SJSA1 (cell line): ENCODE data around the gene SEC23A. TPM values are rescaled to one million over a fixed set of nuclear protein-coding genes. Genes with fewer than 3 reads are reported as not detected.
A peak's percentile ranks its signal among the peaks of the same experiment; 100 is the strongest.
"Not testable (repeated sequence)": the region's sequence is repeated elsewhere in the genome, so short reads cannot be mapped to it uniquely, and the experiment has no call there.

Experiments used
- DNase-seq, 2 experiments: peaks; one replicate each; pipeline ENCODE4 v3.0.0-alpha.2; 2015 to 2020; ENCODE audit warnings: low spot score in 2 of 2, low read depth in 1 of 2
- H3K27ac ChIP-seq: fragments of 250-450 bp; sonication (Bioruptor Pico); 2 replicates; pipeline ENCODE4 v1.5.1; 2020; ENCODE audit warnings: mild to moderate bottlenecking, moderate library complexity
- H3K27me3 ChIP-seq: fragments of 250-450 bp; sonication (Bioruptor Pico); replicated peaks from 2 replicates; pipeline ENCODE4 v1.5.1; 2020; ENCODE audit warnings: mild to moderate bottlenecking, moderate library complexity
- H3K36me3 ChIP-seq: fragments of 250-450 bp; sonication (Bioruptor Pico); 2 replicates; pipeline ENCODE4 v1.5.1; 2020; ENCODE audit warnings: mild to moderate bottlenecking
- H3K4me1 ChIP-seq: fragments of 250-450 bp; sonication (Bioruptor Pico); replicated peaks from 2 replicates; pipeline ENCODE4 v1.6.1; 2021; ENCODE audit warnings: mild to moderate bottlenecking
- H3K4me3 ChIP-seq: fragments of 250-450 bp; sonication (Bioruptor Pico); 2 replicates; pipeline ENCODE4 v1.5.1; 2020; ENCODE audit warnings: mild to moderate bottlenecking
- H3K9me3 ChIP-seq: fragments of 250-450 bp; sonication (Bioruptor Pico); replicated peaks from 2 replicates; pipeline ENCODE4 v1.5.1; 2020; ENCODE audit warnings: mild to moderate bottlenecking
- total RNA-seq: library from RNA; depleted of rRNA; stranded (reverse); fragments of >200 nt; shearing (Covaris generic); gene quantifications from 2 replicates; pipeline ENCODE4 v1.2.3, GENCODE V29; 2014

Gene SEC23A
- total RNA-seq, 1 experiment from 2014 or later, result 149 TPM

DNA sequence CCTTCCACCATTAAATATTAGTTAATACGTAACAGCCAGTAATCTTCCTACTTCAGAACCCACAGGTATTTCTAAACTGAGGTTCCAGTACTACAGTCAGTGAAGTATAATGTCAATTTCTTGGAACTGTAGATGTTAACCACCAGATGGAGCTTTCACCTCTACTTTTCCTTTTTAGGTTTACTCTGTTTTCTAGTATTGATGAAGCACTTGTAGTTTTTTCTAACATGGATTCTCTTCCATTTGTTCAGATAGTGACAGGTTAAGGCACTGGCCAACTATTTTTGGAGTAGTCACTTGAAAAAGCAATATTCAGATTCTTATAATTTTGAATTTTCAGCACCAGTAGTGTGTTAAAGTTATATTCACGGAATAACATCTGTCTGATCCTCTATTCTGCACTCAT is 4.6 kb upstream of the SEC23A start:
- Histone ChIP-seq H3K27me3 (no peaks in the 10 kb centered on the region), H3K4me1 (peaks cover 5% of the 10 kb centered on the region), H3K9me3 (no peaks in the 10 kb centered on the region), H3K27ac (no peak overlapping the region), H3K4me3 (no peak overlapping the region), H3K36me3 (0 out of 2 replicates have a peak, but pooled peaks cover 3% of the 10 kb centered on the region)
- peak in 1 of 2 experiments; percentile 14 for DNase-seq

DNA sequence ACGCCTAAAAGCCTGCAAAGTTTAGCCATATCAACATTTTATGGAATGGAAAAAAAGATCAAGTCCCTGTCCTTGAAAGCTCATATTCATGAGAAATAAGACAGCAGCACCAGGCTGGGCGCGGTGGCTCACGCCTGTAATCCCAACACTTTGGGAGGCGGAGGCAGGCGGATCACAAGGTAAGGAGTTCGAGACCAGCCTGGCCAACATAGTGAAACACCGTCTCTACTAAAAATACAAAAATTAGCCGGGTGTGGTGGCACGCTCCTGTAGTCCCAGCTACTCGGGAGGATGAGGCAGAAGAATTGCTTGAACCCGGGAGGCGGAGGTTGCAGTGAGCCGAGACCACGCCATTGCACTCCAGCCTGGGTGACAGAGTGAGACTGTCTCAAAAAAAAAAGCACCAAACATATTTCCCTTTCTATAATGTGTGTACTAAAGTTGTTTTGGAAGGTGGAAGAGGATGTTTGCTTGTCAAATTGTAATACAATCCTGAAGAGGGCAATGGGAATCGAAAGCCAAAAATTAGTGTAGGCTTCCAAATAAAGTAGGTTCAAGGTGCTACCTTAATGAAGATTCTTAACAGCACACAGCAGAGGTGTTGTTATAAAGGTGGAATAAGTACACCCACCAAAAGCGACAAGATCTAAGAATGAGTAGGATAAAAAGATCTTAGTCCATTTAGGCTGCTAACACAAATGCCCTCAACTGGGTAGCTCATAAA is 1.2 kb upstream of the SEC23A start:
- not testable (repeated sequence) for H3K27ac ChIP-seq, DNase-seq, H3K4me1 ChIP-seq, H3K27me3 ChIP-seq, H3K36me3 ChIP-seq, H3K9me3 ChIP-seq
- H3K4me3 ChIP-seq, result peak overlapping the region; percentile 59

DNA sequence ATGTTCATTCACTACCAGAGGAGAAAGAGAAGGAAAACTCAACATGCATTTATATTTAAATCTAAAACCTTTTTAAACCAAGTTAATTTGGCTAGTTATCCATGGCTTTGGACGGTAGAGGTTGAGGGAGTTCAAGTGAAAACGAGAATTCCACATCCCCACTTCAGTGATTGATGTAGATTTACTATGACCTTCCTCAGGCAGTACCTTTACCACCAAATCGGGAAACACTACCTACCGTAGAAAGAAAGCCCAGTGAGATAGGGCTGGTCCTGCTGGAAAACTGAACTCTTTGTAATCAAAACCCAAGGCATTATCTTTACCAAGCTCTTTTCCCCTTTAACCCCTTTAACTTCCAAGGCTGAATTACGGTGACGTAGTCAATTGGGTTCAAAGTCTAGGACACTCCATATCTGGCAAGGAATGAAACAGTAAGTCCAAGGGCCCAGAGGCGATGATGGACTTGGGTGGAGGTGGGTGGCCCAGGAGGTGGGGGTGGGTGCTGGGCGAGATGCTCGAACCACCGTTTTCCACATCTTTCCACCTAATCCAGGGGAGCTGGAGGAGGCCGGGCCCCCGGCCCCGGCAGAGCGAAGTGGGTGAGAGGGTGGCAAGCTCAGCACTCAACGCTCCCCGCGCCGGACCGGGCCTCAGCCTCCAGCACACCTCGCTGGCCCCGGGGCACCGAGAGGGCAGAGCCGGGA is 618 bp downstream of the SEC23A start:
- Histone ChIP-seq H3K27me3 (no peaks in the 10 kb centered on the region), H3K4me1 (peaks cover 5% of the 10 kb centered on the region), H3K27ac (peak overlapping the region; percentile 82), H3K36me3 (0 out of 2 replicates have a peak, but pooled peaks cover 3% of the 10 kb centered on the region), H3K4me3 (peak overlapping the region; percentile 59), H3K9me3 (no peaks in the 10 kb centered on the region)
- peak in 1 of 2 experiments; percentile 33 for DNase-seq

DNA sequence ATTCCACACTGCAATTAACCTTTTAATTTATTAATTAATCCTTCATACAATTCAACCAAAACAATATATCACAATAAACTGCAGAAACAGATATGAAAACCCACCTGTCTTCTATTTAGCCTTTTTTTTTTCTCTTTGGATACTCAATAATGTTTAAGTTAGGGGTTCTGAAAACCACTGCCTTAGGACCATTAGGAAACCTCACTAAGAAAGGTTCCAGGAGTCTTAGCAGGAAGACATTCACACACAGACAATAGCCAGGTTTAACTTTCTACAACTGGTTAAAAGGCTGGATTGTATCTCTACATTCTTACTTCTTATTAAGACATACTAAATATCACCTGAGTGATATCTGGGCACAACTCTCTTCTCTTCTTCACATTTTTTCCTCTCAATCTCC is 3.3 kb downstream of the SEC23A start:
- H3K27me3 ChIP-seq, result no peaks in the 10 kb centered on the region
- no peaks in the 10 kb centered on the region for H3K9me3 ChIP-seq
- no peak overlapping the region for H3K27ac ChIP-seq
- no peak for DNase-seq
- no peak overlapping the region for H3K4me3 ChIP-seq
- peaks cover 5% of the 10 kb centered on the region for H3K36me3 ChIP-seq
- peaks cover 5% of the 10 kb centered on the region for H3K4me1 ChIP-seq

DNA sequence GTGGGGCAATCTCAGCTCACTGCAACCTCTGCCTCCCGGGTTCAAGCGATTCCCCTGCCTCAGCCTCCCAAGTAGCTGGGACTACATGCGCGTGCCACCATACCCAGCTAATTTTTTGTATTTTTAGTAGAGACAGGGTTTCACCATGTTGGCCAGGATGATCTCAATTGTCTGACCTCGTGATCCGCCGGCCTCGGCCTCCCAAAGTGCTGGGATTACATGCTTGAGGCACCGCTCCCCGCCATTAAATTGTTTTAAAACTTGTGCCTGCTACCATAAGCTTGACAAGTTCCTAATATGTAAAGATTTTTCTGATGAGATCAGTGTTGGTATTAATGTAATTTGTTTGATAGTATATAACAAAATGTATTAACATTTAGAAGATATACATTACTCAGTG is 3.8 kb downstream of the SEC23A start:
- not testable (repeated sequence) for H3K27ac ChIP-seq, H3K4me3 ChIP-seq, H3K36me3 ChIP-seq, DNase-seq, H3K4me1 ChIP-seq, H3K27me3 ChIP-seq, H3K9me3 ChIP-seq

DNA sequence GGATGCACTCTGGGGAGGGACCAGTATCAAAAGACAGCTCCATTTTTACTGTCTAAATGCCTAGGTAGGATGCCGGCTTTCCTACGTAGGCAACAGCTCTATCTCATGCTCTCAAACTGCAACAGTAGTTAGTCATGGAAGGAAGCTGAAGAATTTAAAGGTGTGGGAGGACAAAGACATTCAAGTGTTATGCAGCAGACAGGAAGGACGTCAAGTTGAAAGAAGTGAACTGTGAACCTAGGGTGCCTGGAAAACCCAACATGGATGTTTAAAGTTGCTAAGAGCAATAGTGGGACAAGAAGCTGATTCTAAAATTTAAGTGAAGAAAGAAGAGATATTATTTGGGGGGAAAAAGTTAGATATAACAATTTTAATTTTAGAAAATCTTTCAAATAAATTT is 5.9 kb downstream of the SEC23A start:
- Histone ChIP-seq H3K27ac (no peak overlapping the region), H3K4me1 (no peaks in the 10 kb centered on the region), H3K27me3 (no peaks in the 10 kb centered on the region), H3K4me3 (no peak overlapping the region), H3K36me3 (peaks cover 22% of the 10 kb centered on the region), H3K9me3 (no peaks in the 10 kb centered on the region)
- no peak for DNase-seq

DNA sequence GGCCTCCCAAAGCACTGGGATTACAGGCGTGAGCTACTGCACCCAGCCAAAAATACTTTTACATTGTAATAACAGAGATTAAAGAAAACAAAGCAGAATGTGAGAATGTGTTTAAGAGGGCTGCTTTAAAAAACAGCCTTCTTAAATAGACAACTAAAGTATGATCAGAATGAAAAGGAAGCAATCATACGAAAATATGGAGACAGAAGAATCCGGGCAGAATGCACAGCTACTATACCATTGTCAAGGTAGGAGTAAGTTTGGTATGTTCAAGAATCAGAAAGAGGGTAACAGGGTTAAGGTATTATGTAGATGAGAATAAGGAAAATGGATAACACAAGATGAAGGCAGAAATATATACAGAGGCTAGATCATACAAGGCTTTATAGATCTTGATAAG is 8.5 kb downstream of the SEC23A start:
- Histone ChIP-seq H3K4me3 (no peak overlapping the region), H3K9me3 (no peaks in the 10 kb centered on the region), H3K27ac (no peak overlapping the region), H3K27me3 (no peaks in the 10 kb centered on the region), H3K36me3 (peaks cover 44% of the 10 kb centered on the region), H3K4me1 (no peaks in the 10 kb centered on the region)
- DNase-seq, result no peak

DNA sequence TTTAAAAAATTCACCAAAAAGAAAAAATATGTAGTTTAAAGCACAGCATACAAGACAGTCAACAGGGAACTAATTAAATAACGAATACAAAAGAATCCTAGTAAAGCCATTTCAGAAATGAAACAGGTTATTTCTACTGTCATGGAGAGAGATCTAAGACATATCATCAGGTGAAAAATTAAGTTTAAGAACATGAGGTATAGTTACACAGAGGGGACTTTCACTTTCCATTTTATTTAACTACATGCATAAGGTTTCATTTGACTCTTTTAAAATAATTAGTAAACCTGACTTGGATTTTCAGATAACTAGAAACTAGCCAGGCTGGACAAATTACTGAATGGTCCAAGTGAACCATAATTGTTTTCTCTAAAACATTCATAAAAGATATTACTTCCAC is 11.3 kb downstream of the SEC23A start:
- Histone ChIP-seq H3K9me3 (no peaks in the 10 kb centered on the region), H3K36me3 (peaks cover 61% of the 10 kb centered on the region), H3K27ac (no peak overlapping the region), H3K4me3 (no peak overlapping the region), H3K27me3 (no peaks in the 10 kb centered on the region), H3K4me1 (no peaks in the 10 kb centered on the region)
- DNase-seq, result no peak

DNA sequence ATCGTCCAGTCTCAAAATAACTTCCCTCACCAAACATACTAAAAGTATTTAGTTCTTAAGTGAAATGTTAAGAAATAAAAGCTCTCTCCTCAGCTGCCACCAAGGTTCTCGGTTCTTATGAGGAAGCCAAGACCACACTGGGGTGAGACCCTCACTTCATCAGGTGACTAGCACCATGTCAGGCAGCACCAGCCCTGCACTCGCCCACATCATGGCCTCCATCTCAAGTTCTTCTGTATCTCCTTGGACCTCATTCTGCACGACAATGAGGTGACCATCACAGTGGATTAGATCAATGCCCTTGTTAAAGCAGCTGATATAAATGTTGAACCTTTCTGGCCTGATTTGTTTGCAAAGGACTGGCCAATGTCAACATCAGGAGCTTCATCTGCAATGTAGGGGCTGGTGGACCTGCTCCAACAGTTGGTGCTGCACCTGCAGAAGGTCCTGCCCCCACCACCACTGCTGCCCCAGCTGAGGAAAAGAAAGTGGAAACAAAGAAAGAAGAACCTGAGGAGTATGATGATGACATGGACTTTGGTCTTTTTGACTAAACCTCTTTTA is 12.4 kb downstream of the SEC23A start:
- Histone ChIP-seq H3K4me1 (no peaks in the 10 kb centered on the region), H3K27ac (no peak overlapping the region), H3K4me3 (no peak overlapping the region), H3K9me3 (no peaks in the 10 kb centered on the region), H3K36me3 (peaks cover 70% of the 10 kb centered on the region), H3K27me3 (no peaks in the 10 kb centered on the region)
- no peak for DNase-seq

DNA sequence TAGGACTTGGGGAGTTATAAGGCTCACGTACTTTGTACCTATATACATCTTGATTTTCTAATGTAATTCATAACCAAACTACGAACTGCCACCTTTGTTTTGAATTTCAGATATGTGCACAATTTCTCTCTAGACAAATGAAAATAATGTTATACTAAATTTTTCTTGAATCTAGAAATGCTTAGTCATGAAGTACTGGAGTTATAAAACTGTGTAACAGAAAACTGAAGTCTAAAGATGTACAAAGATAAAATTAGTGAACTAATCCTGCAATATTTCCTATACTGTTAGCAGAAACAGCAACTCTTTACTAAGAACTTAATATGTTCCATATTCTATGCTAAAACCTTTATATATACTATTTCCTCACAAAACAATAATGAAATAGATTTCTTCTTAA is 15.5 kb downstream of the SEC23A start:
- Histone ChIP-seq H3K27me3 (no peaks in the 10 kb centered on the region), H3K36me3 (peaks cover 74% of the 10 kb centered on the region)
- no peak for DNase-seq

DNA sequence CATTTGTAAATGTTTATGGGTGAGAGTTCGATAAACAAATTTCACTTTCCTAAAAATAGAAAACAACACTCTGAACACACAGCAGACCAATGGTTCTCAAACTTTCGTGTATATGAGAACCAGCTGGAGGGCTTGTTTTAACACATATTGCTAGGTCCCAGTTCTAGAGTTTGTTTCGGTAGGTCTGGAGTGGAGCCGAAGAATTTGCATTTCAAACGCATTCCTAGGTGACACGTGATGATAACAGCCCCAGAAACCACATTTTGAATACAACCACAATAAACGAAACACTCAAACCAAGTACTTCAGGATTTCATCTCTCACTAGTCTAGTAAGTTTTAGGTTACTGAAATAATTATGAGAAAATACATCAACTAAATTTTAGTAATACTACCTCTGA is 17.1 kb downstream of the SEC23A start:
- Histone ChIP-seq H3K27ac (no peak overlapping the region), H3K27me3 (no peaks in the 10 kb centered on the region), H3K4me3 (no peak overlapping the region), H3K9me3 (no peaks in the 10 kb centered on the region), H3K36me3 (peaks cover 64% of the 10 kb centered on the region), H3K4me1 (no peaks in the 10 kb centered on the region)
- no peak for DNase-seq

More for the DNA sequence above, 15.5 kb downstream of the SEC23A start:
- Histone ChIP-seq H3K4me1 (no peaks in the 10 kb centered on the region), H3K4me3 (no peak overlapping the region), H3K27ac (no peak overlapping the region), H3K9me3 (no peaks in the 10 kb centered on the region)

DNA sequence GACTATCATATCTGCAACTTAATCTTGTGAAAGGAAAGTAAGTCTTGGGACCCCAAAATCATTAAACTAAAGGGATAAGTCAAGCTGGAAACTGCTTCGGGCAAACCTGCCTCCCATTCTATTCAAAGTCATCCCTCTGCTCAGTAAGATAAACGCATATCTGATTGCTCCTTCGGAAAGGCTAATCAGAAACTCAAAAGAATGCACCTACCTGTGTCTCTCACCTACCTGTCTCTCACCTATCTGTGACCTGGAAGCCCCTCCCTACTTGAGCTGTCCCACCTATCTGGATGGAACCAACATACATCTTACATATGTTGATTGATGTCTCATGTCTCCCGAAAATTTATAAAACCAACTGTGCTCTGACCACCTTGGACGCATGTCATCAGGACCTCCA is 19.9 kb downstream of the SEC23A start:
- Histone ChIP-seq H3K27ac (no peak overlapping the region), H3K36me3 (peaks cover 54% of the 10 kb centered on the region), H3K27me3 (no peaks in the 10 kb centered on the region), H3K4me1 (no peaks in the 10 kb centered on the region), H3K4me3 (no peak overlapping the region), H3K9me3 (no peaks in the 10 kb centered on the region)
- no peak for DNase-seq

DNA sequence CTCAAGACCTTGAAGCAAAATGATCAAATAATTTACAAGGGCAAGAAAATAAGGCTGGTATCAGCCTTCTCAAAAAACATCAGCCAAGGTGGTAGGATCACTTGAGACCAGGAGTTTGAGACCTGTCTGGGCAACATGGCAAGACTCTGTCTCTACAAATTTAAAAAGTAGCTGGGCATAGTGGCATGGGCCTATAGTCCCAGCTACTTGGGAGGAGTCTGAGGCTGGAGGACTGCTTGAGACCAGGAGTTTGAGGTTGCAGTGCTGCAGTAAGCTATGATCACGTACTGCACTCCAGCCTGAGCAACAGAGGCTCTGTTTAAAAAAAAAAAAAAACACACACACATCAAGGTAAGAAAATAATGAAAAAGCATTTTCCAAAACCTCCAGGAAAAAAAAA is 22.1 kb downstream of the SEC23A start:
- no peak overlapping the region for H3K4me3 ChIP-seq
- H3K27ac ChIP-seq, result no peak overlapping the region
- H3K4me1 ChIP-seq, result no peaks in the 10 kb centered on the region
- no peak for DNase-seq
- peaks cover 41% of the 10 kb centered on the region for H3K36me3 ChIP-seq
- H3K27me3 ChIP-seq, result no peaks in the 10 kb centered on the region
- H3K9me3 ChIP-seq, result no peaks in the 10 kb centered on the region

DNA sequence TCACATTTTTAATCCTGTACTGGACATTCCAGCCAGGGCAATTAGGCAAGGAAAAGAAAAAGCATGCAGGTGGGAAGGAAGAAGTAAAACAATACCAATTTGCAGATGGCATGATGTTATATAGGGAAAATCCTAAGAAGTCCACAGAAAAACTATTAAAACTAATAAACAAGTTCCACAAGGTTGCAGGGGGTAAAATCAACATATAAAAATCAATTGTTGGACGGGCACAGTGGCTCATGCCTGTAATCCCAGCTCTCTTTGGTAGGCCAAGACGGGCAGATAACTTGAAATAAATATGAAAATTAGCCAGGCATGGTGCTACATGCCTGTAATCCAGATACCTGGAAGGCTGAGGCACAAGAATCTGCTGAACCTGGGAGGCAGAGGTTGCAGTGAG is 31.9 kb downstream of the SEC23A start:
- Histone ChIP-seq H3K4me3 (no peak overlapping the region), H3K9me3 (no peaks in the 10 kb centered on the region), H3K27me3 (no peaks in the 10 kb centered on the region), H3K27ac (no peak overlapping the region), H3K4me1 (no peaks in the 10 kb centered on the region), H3K36me3 (peaks cover 64% of the 10 kb centered on the region)
- DNase-seq, result no peak
